ENCODE results near the gene ARHGEF40.
A peak's percentile ranks its signal among the peaks of the same experiment; 100 is the strongest.

The ARHGEF40 gene

DNA sequence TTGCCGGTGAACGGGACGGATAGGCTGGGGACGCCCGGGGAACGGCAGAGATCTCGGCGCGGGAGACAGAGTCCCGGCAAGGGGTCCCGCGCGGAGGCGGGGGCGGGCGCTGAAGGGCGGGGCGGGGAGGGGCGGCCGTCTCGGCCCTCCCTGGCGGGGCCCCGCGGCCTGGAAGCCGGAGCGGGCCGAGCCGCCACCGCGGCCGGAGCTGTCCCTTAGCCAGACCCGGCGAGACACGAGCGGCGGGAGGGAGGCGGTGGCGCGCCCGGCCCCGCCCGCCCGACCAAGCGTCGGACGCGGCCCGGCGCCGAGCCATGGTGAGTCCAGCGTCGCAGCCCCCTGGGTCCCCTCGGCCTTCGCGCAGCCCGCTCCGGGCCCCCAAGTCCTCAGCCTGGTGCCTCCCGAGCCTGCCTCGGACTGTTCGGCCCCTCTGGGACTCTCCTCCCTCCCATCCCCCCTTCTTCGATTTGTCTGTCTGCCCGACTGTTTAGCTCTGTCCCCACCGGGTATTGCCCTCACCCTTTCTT lies at the start of gene ARHGEF40:
Gene ARHGEF40 (plus strand): TSS at position 222 of the 527 bp plus-strand sequence. CDS start 93 bp downstream, at position 315.
- peak within 1 kb of the TSS; percentile 87 for H3K4me3 ChIP-seq (ENCODE audit: low read length)
- peak; percentile 85 for DNase-seq (ENCODE audit: low read depth)
- H3K36me3 ChIP-seq (ENCODE audit: control insufficient read depth, insufficient read depth, low read length, severe bottlenecking), result peaks cover 25% of the 10 kb centered on the region
- H3K27me3 ChIP-seq (replicated peaks; ENCODE audit: control insufficient read depth, insufficient read depth, low read length), result no peaks in the 10 kb centered on the region
- H3K4me1 ChIP-seq (ENCODE audit: control insufficient read depth, insufficient read depth, low read length), result peaks cover 34% of the 10 kb centered on the region
- H3K9ac ChIP-seq (ENCODE audit: low read length), result peak within 1 kb of the TSS; percentile 98
- no peaks in the 10 kb centered on the region for H3K9me3 ChIP-seq (ENCODE audit: control insufficient read depth, low read length)

DNA sequence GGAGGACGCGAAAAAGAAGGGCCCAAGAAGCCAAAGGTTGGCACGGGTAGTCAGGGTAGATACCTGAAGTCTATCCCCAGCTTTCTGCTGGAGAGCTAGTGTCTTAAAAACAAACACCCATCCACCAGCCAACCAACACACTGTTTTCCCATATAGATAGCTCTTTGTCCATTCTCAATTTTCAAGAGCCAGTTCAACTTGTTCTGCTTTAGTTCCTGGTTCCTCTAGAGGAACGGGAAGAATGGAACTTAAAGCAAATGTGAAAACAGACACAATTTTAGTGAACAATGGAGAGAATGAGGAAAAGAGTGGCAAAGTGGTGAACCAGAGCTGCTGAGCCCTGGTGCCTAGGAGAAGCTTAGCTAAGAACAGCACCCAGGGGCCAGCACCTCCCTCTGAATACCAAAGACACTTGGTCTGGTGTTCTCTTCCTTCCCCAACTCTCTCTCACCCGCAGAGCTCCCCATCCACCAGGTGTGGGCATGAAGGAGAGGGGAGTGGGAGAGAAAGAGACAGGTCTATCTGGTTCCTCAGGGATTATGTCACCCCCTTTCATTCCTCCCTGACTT lies 49.0 kb upstream of the ARHGEF40 start:
- Histone ChIP-seq H3K9me3 (ENCODE audit: control insufficient read depth, low read length) (no peaks in the 10 kb centered on the region), H3K4me1 (ENCODE audit: control insufficient read depth, insufficient read depth, low read length) (peaks cover 5% of the 10 kb centered on the region), H3K36me3 (ENCODE audit: control insufficient read depth, insufficient read depth, low read length, severe bottlenecking) (no peaks in the 10 kb centered on the region), H3K27me3 (replicated peaks; ENCODE audit: control insufficient read depth, insufficient read depth, low read length) (peaks cover 33% of the 10 kb centered on the region), H3K4me3 (ENCODE audit: low read length) (no peak overlapping the region), H3K9ac (ENCODE audit: low read length) (no peak overlapping the region)
- no peak for DNase-seq (ENCODE audit: low read depth)

DNA sequence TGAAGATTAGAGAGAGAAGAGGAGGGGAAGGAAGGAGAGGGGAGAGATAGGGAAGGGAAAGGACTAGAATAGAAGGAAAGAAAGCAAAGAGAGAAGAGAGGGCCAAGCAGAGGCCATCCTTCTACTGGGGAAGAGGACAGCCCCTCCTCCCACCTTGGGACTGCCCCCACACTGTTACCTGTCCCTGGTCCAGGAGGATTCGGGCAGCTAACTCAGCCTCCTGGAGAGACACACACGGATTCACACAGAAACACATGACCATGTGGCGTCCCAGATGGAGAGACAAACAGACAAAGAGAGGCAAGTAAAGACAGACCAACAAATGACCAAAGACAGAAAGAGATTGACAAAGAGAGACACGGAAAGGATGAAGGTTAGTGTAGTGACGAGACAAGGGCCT lies 47.4 kb upstream of the ARHGEF40 start:
- peaks cover 36% of the 10 kb centered on the region for H3K27me3 ChIP-seq (replicated peaks; ENCODE audit: control insufficient read depth, insufficient read depth, low read length)
- H3K9ac ChIP-seq (ENCODE audit: low read length), result no peak overlapping the region
- peaks cover 5% of the 10 kb centered on the region for H3K4me1 ChIP-seq (ENCODE audit: control insufficient read depth, insufficient read depth, low read length)
- H3K4me3 ChIP-seq (ENCODE audit: low read length), result no peak overlapping the region
- H3K36me3 ChIP-seq (ENCODE audit: control insufficient read depth, insufficient read depth, low read length, severe bottlenecking), result no peaks in the 10 kb centered on the region
- no peak for DNase-seq (ENCODE audit: low read depth)
- no peaks in the 10 kb centered on the region for H3K9me3 ChIP-seq (ENCODE audit: control insufficient read depth, low read length)

- Histone ChIP-seq H3K9ac (ENCODE audit: low read length) (no peak overlapping the region), H3K36me3 (ENCODE audit: control insufficient read depth, insufficient read depth, low read length, severe bottlenecking) (no peaks in the 10 kb centered on the region), H3K4me1 (ENCODE audit: control insufficient read depth, insufficient read depth, low read length) (peaks cover 5% of the 10 kb centered on the region), H3K4me3 (ENCODE audit: low read length) (no peak overlapping the region), H3K9me3 (ENCODE audit: control insufficient read depth, low read length) (no peaks in the 10 kb centered on the region), H3K27me3 (replicated peaks; ENCODE audit: control insufficient read depth, insufficient read depth, low read length) (peaks cover 36% of the 10 kb centered on the region)
- DNase-seq (ENCODE audit: low read depth), result no peak
Measured at GRCh38 chr14:21023174-21023573, 46.9 kb upstream of the ARHGEF40 start.

GRCh38 chr14:21023817-21024584 lies 46.1 kb upstream of the ARHGEF40 start:
- Histone ChIP-seq H3K9me3 (ENCODE audit: control insufficient read depth, low read length) (no peaks in the 10 kb centered on the region), H3K4me1 (ENCODE audit: control insufficient read depth, insufficient read depth, low read length) (peaks cover 5% of the 10 kb centered on the region), H3K9ac (ENCODE audit: low read length) (no peak overlapping the region), H3K36me3 (ENCODE audit: control insufficient read depth, insufficient read depth, low read length, severe bottlenecking) (no peaks in the 10 kb centered on the region), H3K4me3 (ENCODE audit: low read length) (peak overlapping the region; percentile 74), H3K27me3 (replicated peaks; ENCODE audit: control insufficient read depth, insufficient read depth, low read length) (peaks cover 36% of the 10 kb centered on the region)
- no peak for DNase-seq (ENCODE audit: low read depth)

- DNase-seq (ENCODE audit: low read depth), result peak; percentile 62
- peak within 1 kb of the TSS; percentile 57 for H3K9ac ChIP-seq (ENCODE audit: low read length)
- H3K9me3 ChIP-seq (ENCODE audit: control insufficient read depth, low read length), result no peaks in the 10 kb centered on the region
- peak within 1 kb of the TSS; percentile 74 for H3K4me3 ChIP-seq (ENCODE audit: low read length)
- H3K36me3 ChIP-seq (ENCODE audit: control insufficient read depth, insufficient read depth, low read length, severe bottlenecking), result no peaks in the 10 kb centered on the region
- peaks cover 37% of the 10 kb centered on the region for H3K27me3 ChIP-seq (replicated peaks; ENCODE audit: control insufficient read depth, insufficient read depth, low read length)
- peaks cover 3% of the 10 kb centered on the region for H3K4me1 ChIP-seq (ENCODE audit: control insufficient read depth, insufficient read depth, low read length)
Measured at GRCh38 chr14:21024585-21025370, 45.3 kb upstream of the ARHGEF40 start, which contains the start of gene NDRG2. TSS of gene NDRG2 (minus strand) at chr14:21025061. CDS start at chr14:21023315, 1,746 bp downstream.

- Histone ChIP-seq H3K9me3 (ENCODE audit: control insufficient read depth, low read length) (no peaks in the 10 kb centered on the region), H3K4me1 (ENCODE audit: control insufficient read depth, insufficient read depth, low read length) (peaks cover 3% of the 10 kb centered on the region), H3K27me3 (replicated peaks; ENCODE audit: control insufficient read depth, insufficient read depth, low read length) (peaks cover 39% of the 10 kb centered on the region), H3K4me3 (ENCODE audit: low read length) (peak overlapping the region; percentile 70), H3K9ac (ENCODE audit: low read length) (peak overlapping the region; percentile 57), H3K36me3 (ENCODE audit: control insufficient read depth, insufficient read depth, low read length, severe bottlenecking) (no peaks in the 10 kb centered on the region)
- peak; percentile 30 for DNase-seq (ENCODE audit: low read depth)
Measured at GRCh38 chr14:21025371-21026273, 44.5 kb upstream of the ARHGEF40 start.

DNA sequence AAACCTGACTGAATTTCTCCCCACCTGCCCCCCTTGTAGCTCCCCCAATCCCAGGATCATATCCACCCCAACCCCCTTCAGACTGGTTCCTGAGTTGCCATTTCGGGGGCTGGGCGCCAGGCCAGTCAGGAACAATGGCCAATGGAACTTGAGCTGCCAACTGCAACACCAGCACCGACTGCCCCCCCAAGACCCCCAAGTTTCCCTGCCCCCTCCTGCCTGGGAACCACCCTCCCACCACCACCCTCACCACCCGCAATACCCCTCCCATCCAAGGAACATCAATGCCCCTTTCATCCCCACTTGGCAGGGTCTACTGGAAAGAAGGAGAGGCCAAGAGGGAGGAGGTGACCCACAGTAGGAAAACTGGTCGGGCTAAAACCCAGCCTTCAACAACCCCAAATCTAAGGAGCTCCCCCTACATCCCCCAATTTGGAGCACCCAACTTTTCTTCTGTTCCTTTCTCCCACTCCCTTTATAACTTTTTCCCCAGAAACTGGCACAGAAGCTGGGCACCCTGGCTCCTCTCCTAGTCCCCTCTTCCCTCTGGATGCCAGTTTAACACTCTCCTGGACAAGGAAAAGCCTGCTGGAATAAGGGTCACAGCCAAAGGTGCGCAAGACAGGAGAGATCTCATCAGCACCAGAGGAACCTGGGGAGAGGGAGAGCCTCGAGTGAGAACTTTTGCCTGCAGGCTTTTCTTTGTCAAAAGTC lies 43.7 kb upstream of the ARHGEF40 start:
- H3K4me1 ChIP-seq (ENCODE audit: control insufficient read depth, insufficient read depth, low read length), result peaks cover 3% of the 10 kb centered on the region
- H3K9me3 ChIP-seq (ENCODE audit: control insufficient read depth, low read length), result no peaks in the 10 kb centered on the region
- H3K36me3 ChIP-seq (ENCODE audit: control insufficient read depth, insufficient read depth, low read length, severe bottlenecking), result no peaks in the 10 kb centered on the region
- H3K9ac ChIP-seq (ENCODE audit: low read length), result no peak overlapping the region
- no peak for DNase-seq (ENCODE audit: low read depth)
- no peak overlapping the region for H3K4me3 ChIP-seq (ENCODE audit: low read length)
- peaks cover 39% of the 10 kb centered on the region for H3K27me3 ChIP-seq (replicated peaks; ENCODE audit: control insufficient read depth, insufficient read depth, low read length)

DNA sequence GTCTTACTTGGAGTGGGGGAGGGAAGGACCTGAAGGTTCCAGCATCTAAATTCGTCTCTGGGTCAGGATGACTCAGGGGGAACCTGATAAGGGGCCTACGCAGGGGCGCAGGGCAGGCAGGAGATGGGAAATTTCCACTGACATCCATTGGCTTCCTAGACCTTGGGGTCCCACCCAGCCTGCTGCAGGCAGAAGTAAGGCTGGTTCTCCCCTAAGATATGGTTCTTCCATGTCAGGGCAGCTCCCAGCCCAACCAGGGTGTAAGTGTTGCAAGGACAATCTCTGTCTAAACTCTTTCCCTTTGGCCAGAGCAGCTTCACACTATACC lies 43.2 kb upstream of the ARHGEF40 start:
- Histone ChIP-seq H3K9ac (ENCODE audit: low read length) (no peak overlapping the region), H3K4me1 (ENCODE audit: control insufficient read depth, insufficient read depth, low read length) (peaks cover 3% of the 10 kb centered on the region), H3K4me3 (ENCODE audit: low read length) (no peak overlapping the region), H3K27me3 (replicated peaks; ENCODE audit: control insufficient read depth, insufficient read depth, low read length) (peaks cover 38% of the 10 kb centered on the region), H3K9me3 (ENCODE audit: control insufficient read depth, low read length) (no peaks in the 10 kb centered on the region), H3K36me3 (ENCODE audit: control insufficient read depth, insufficient read depth, low read length, severe bottlenecking) (no peaks in the 10 kb centered on the region)
- no peak for DNase-seq (ENCODE audit: low read depth)

DNA sequence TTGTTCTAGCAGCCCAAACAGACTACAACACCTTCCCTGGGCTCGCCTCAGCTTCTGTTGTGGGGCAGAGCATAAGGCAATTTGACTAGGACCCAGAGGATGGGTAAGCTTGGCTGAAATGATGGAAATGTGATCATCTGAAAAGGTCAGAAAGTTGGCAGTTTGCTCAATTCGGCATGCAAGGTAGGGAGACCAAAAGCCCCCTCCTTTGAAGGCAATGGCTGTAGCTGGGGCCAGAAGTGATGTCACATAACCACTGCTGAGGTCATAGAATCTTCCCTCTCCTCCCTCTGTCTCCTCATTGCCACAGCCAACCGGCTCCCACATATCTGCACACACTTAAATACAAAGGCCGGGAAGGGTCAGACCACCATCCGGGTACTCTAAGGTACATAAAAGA lies 40.2 kb upstream of the ARHGEF40 start, which contains the start of gene TPPP2:
Gene TPPP2 (plus strand): TSS at position 301 of the 400 bp plus-strand sequence. CDS start 365 bp downstream, outside the sequence.
- H3K4me1 ChIP-seq (ENCODE audit: control insufficient read depth, insufficient read depth, low read length), result no peaks in the 10 kb centered on the region
- H3K27me3 ChIP-seq (replicated peaks; ENCODE audit: control insufficient read depth, insufficient read depth, low read length), result peaks cover 34% of the 10 kb centered on the region
- DNase-seq (ENCODE audit: low read depth), result no peak

More for the DNA sequence above, 40.2 kb upstream of the ARHGEF40 start, which contains the start of gene TPPP2:
- Histone ChIP-seq H3K4me3 (ENCODE audit: low read length) (no peak within 1 kb of the TSS), H3K36me3 (ENCODE audit: control insufficient read depth, insufficient read depth, low read length, severe bottlenecking) (no peaks in the 10 kb centered on the region), H3K9me3 (ENCODE audit: control insufficient read depth, low read length) (no peaks in the 10 kb centered on the region), H3K9ac (ENCODE audit: low read length) (no peak within 1 kb of the TSS)

Data from adipocyte (in vitro differentiated cells).